ENCODE data around the gene COL4A6. TPM values are rescaled to one million over a fixed set of nuclear protein-coding genes. Genes with fewer than 3 reads are reported as not detected.
"Not testable (repeated sequence)": the region's sequence is repeated elsewhere in the genome, so short reads cannot be mapped to it uniquely, and the experiment has no call there.

COL4A6 gene
- polyA plus RNA-seq, 1 donor from 2014 or later = 1.6 TPM

DNA sequence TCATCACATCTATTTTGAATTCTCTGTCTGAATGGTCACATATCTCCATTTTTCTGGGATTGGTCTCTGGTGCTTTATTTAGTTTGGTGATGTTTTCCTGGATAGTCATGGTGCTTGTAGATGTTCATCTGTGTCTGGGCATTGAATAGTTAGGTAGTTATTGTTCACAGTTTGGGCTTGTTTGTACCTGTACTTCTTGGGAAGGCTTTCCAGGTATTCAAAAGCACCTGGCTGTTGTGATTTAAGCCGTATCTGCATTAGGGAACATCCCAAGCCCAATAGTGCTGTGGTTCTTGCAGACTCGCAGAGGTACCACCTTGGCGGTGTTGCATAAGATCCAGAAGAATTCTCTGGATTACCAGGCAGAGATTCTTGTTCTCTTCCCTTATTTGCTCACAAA is 46.0 kb upstream of the COL4A6 start:
- no peak overlapping the region for H2AFZ ChIP-seq (ENCODE audit: low read depth, low read length)
- no peak overlapping the region for H3K4me3 ChIP-seq (ENCODE audit: low read length)
- no peaks in the 10 kb centered on the region for H3K9me3 ChIP-seq (ENCODE audit: low read length)
- H3K36me3 ChIP-seq (ENCODE audit: insufficient read depth, low read length) = no peaks in the 10 kb centered on the region
- TF ChIP-seq TAF1 (IDR thresholded peaks at IDR 0.05; ENCODE audit: low read depth) = no peak
- TF ChIP-seq, protein P1, sequence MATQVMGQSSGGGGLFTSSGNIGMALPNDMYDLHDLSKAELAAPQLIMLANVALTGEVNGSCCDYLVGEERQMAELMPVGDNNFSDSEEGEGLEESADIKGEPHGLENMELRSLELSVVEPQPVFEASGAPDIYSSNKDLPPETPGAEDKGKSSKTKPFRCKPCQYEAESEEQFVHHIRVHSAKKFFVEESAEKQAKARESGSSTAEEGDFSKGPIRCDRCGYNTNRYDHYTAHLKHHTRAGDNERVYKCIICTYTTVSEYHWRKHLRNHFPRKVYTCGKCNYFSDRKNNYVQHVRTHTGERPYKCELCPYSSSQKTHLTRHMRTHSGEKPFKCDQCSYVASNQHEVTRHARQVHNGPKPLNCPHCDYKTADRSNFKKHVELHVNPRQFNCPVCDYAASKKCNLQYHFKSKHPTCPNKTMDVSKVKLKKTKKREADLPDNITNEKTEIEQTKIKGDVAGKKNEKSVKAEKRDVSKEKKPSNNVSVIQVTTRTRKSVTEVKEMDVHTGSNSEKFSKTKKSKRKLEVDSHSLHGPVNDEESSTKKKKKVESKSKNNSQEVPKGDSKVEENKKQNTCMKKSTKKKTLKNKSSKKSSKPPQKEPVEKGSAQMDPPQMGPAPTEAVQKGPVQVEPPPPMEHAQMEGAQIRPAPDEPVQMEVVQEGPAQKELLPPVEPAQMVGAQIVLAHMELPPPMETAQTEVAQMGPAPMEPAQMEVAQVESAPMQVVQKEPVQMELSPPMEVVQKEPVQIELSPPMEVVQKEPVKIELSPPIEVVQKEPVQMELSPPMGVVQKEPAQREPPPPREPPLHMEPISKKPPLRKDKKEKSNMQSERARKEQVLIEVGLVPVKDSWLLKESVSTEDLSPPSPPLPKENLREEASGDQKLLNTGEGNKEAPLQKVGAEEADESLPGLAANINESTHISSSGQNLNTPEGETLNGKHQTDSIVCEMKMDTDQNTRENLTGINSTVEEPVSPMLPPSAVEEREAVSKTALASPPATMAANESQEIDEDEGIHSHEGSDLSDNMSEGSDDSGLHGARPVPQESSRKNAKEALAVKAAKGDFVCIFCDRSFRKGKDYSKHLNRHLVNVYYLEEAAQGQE (IDR thresholded peaks at IDR 0.05; ENCODE audit: borderline replicate concordance) = no peak
- TF ChIP-seq SMC3 (conservative IDR thresholded peaks at IDR 0.05; ENCODE audit: poor library complexity) = no peak
- TF ChIP-seq POLR2AphosphoS5 (IDR thresholded peaks at IDR 0.05) = no peak
- no peak for TF ChIP-seq RAD21 (conservative IDR thresholded peaks at IDR 0.05)
- no peak for TF ChIP-seq EP300 (conservative IDR thresholded peaks at IDR 0.05; ENCODE audit: poor library complexity, severe bottlenecking)
- no peak for TF ChIP-seq EZH2 (IDR thresholded peaks at IDR 0.05; ENCODE audit: borderline replicate concordance, insufficient read depth, low read length, poor library complexity, severe bottlenecking)
- no peak for TF ChIP-seq MXI1 (conservative IDR thresholded peaks at IDR 0.05; ENCODE audit: poor library complexity, severe bottlenecking)
- TF ChIP-seq, protein P2, sequence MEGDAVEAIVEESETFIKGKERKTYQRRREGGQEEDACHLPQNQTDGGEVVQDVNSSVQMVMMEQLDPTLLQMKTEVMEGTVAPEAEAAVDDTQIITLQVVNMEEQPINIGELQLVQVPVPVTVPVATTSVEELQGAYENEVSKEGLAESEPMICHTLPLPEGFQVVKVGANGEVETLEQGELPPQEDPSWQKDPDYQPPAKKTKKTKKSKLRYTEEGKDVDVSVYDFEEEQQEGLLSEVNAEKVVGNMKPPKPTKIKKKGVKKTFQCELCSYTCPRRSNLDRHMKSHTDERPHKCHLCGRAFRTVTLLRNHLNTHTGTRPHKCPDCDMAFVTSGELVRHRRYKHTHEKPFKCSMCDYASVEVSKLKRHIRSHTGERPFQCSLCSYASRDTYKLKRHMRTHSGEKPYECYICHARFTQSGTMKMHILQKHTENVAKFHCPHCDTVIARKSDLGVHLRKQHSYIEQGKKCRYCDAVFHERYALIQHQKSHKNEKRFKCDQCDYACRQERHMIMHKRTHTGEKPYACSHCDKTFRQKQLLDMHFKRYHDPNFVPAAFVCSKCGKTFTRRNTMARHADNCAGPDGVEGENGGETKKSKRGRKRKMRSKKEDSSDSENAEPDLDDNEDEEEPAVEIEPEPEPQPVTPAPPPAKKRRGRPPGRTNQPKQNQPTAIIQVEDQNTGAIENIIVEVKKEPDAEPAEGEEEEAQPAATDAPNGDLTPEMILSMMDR (IDR thresholded peaks at IDR 0.05; ENCODE audit: poor library complexity, severe bottlenecking) = no peak
- no peak overlapping the region for H3K9ac ChIP-seq (ENCODE audit: low read length)
- H3K27me3 ChIP-seq (ENCODE audit: insufficient read depth, low read depth, low read length) = no peaks in the 10 kb centered on the region
- H3K4me2 ChIP-seq (ENCODE audit: low read length) = no peak overlapping the region
- H3K79me2 ChIP-seq (replicated peaks; ENCODE audit: insufficient read depth, low read length) = no peaks in the 10 kb centered on the region
- no peak overlapping the region for H3K27ac ChIP-seq (ENCODE audit: low read length)
- H3F3A ChIP-seq (ENCODE audit: insufficient read depth, low read length, poor library complexity, severe bottlenecking) = no peaks in the 10 kb centered on the region
- no peaks in the 10 kb centered on the region for H4K20me1 ChIP-seq (ENCODE audit: insufficient read depth)
- H3K9me2 ChIP-seq (ENCODE audit: insufficient read depth, low read length) = no peaks in the 10 kb centered on the region

DNA sequence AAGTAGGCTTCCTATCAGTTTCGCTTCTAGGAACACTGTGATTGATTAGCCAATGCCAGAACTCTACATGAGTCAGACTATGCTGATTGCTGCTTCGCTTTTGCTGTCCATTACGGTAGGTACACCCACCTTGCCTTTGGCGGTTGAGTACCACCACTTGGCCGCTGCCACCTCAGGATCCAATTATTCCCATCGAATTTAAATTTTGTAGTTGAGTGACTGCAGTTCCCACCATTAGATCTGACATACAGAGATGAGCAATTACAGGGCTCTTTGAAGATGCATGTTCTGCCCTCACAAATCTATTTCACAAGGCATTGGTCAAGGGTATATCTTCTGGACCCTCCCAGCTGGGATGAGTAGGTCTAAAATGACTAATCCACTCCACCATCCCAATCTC is 43.3 kb upstream of the COL4A6 start:
- not testable (repeated sequence) for H3K9me3 ChIP-seq (ENCODE audit: low read length); H3K79me2 ChIP-seq (replicated peaks; ENCODE audit: insufficient read depth, low read length); H4K20me1 ChIP-seq (ENCODE audit: insufficient read depth); H3K9me2 ChIP-seq (ENCODE audit: insufficient read depth, low read length); H2AFZ ChIP-seq (ENCODE audit: low read depth, low read length); H3K27me3 ChIP-seq (ENCODE audit: insufficient read depth, low read depth, low read length); H3K4me2 ChIP-seq (ENCODE audit: low read length); H3K27ac ChIP-seq (ENCODE audit: low read length); H3F3A ChIP-seq (ENCODE audit: insufficient read depth, low read length, poor library complexity, severe bottlenecking); H3K36me3 ChIP-seq (ENCODE audit: insufficient read depth, low read length); H3K9ac ChIP-seq (ENCODE audit: low read length); H3K4me3 ChIP-seq (ENCODE audit: low read length)

DNA sequence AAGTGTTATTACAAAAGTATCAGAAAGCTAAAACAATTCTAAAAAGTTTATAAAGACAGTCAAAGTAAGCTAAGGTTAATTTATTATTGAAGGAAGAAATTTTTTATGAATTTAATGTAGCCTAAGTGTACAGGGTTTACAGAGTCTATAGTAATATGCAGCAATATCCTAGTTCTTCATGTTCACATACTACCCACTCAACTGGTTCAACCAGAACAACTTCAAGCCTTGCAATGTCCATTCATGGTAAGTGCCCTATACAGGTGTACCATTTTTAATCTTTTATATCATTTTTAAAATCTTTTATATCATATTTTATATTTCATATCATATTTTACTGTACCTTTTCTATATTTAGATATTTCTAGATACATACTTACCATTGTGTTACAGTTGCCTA is 35.8 kb upstream of the COL4A6 start:
- no peak overlapping the region for H3K4me3 ChIP-seq (ENCODE audit: low read length)
- no peak for TF ChIP-seq TAF1 (IDR thresholded peaks at IDR 0.05; ENCODE audit: low read depth)
- TF ChIP-seq EP300 (conservative IDR thresholded peaks at IDR 0.05; ENCODE audit: poor library complexity, severe bottlenecking) = no peak
- TF ChIP-seq, protein P2 (IDR thresholded peaks at IDR 0.05; ENCODE audit: poor library complexity, severe bottlenecking) = no peak

More for the DNA sequence above, 35.8 kb upstream of the COL4A6 start:
- Histone ChIP-seq H3K9me3 (ENCODE audit: low read length) (no peaks in the 10 kb centered on the region), H3K27me3 (ENCODE audit: insufficient read depth, low read depth, low read length) (no peaks in the 10 kb centered on the region), H3K4me2 (ENCODE audit: low read length) (no peak overlapping the region), H3K79me2 (replicated peaks; ENCODE audit: insufficient read depth, low read length) (no peaks in the 10 kb centered on the region), H3K36me3 (ENCODE audit: insufficient read depth, low read length) (no peaks in the 10 kb centered on the region), H3F3A (ENCODE audit: insufficient read depth, low read length, poor library complexity, severe bottlenecking) (no peaks in the 10 kb centered on the region), H3K9ac (ENCODE audit: low read length) (no peak overlapping the region), H3K27ac (ENCODE audit: low read length) (no peak overlapping the region), H2AFZ (ENCODE audit: low read depth, low read length) (no peak overlapping the region), H4K20me1 (ENCODE audit: insufficient read depth) (no peaks in the 10 kb centered on the region), H3K9me2 (ENCODE audit: insufficient read depth, low read length) (no peaks in the 10 kb centered on the region)

Data from neural cell (in vitro differentiated cells).